NCI-H1436 treated with DMSO at 0.1 percent for 48 hours (cell line): ENCODE data around the gene YWHAE.
"Not testable (repeated sequence)": the region's sequence is repeated elsewhere in the genome, so short reads cannot be mapped to it uniquely, and the experiment has no call there.

ENCODE experiments used
- DNase-seq: peaks from one replicate; lab custom pipeline; 2025; lab: John Stamatoyannopoulos, UW

Gene YWHAE

DNA sequence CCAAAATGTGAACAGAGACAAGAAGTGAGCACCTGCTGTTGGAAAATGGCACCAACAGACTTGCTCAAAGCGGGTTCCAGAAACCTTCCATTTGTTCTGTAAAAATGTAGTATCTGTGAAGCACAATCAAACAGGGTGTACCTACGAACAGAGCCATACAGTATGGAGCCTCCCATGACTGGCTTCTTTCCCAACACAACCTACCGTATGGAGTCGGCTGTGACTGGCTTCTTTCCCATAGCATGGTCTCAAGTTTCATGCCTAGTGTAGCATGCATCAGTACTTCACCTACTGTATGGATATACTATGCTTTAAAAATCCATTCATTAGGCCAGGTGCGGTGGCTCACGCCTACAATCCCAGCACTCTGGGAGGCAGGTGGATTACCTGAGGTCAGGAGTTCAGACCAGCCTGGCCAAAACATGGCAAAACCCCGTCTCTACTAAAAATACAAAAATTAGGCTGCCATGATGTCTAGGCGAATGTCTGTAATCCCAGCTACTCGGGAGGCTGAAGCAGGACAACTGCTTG is 26.2 kb downstream of the YWHAE start:
- DNase-seq, result no peak

DNA sequence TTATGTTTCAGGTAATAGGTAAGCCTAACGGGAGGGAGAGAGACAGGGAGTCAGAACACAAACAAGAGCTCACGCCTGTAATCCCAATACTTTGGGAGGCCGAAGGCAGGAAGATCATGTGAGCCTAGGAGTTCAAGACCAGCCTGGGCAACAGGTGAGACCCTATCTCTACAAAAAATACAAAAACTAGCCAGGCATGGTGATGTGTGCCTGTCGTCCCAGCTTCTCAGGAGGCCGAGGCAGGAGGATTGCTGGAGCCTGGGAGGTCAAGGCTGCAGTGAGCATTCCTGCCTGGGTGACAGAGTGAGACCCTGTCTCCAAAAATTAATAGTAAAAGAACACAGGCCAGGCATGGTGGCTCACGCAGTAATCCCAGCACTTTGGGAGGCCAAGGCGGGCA is 27.4 kb downstream of the YWHAE start:
- no peak for DNase-seq

- DNase-seq, result no peak
Measured at GRCh38 chr17:1371893-1372590, 28.0 kb downstream of the YWHAE start.

GRCh38 chr17:1368588-1368987 is 31.4 kb downstream of the YWHAE start:
- no peak for DNase-seq

GRCh38 chr17:1367351-1367745 is 32.7 kb downstream of the YWHAE start:
- DNase-seq, result no peak

- no peak for DNase-seq
Measured at GRCh38 chr17:1366234-1366633, 33.8 kb downstream of the YWHAE start.

DNA sequence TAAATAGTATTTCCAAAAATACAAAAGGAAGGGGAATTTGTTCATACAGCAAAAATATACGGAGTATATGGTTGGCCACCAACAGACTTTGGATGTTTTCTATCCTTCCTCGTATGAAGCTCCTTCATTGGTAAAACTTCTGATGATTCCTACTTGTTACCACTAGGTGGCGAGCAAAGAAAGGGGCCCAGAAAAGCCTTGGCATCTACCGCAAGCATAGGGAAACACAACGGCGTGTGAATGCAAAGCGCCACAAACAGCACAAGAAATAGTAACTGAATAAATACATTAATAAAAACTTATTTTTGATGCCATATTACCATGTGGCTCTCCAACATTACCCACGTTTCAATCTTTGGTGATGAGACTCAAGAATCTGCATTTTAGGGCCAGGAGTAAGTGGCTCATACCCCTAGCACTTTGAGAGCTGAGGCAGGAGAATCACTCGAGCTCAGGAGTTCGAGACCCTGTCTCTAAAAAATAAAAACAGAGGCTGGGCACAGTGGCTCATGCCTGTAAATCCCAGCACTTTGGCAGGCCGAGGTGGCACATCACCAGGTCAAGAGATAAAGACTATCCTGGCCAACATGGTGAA is 34.5 kb downstream of the YWHAE start:
- no peak for DNase-seq

GRCh38 chr17:1362964-1363363 is 37.1 kb downstream of the YWHAE start:
- no peak for DNase-seq

DNA sequence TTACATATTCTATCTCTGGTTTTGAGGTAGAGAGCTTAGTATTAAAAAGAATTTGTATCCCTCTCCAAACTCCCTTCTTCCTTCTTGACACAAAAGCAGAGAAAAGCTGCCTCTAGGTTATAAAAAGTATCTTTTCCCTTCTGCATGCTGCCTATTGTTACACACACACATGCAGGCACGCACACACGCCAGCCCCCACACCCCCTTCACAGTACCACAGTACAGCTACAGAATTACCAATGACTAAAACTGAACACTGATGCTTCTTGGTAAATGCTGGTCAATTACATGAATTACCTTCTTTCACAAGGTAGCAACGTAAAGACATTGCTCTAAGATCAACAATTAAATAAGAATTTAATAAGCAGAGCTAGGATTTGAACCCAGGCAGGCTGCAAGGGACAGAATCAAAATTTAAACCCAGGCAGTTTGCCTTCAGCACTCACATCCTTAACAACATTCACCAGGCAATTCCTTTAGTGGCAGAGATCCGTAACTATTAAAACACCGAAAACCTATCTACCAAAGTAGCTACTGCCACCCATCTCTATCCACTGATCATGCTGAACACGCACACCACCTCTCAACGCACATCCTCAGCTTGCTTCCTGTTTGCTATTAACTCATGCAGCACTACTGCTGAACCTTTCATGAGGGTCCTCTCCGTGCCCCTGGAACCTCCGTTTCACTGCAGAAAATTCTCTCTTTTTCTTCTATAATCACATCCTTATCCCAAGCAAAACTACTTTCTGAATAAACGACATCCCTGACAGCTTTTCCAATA is 37.8 kb downstream of the YWHAE start:
- DNase-seq, result no peak

- DNase-seq, result no peak
Measured at GRCh38 chr17:1360975-1361374, 39.0 kb downstream of the YWHAE start.

DNA sequence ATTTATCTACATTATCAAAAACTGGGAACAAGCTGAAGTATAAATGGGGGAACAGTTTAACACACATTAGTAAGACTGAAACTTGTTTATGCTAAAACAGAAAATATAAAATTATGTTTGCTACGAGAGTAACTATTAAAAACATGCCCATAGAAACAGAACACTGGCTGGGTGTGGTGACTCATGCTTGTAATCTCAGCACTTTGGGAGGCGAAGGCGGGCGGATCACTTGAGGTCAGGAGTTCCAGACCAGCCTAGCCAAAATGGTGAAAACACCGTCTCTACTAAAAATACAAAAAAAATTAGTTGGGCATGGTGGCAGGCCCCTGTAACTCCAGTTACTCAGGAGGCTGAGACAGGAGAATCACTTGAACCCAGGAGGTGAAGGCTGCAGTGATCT is 39.7 kb downstream of the YWHAE start:
- DNase-seq, result not testable (repeated sequence)

GRCh38 chr17:1354030-1354429 is 46.0 kb downstream of the YWHAE start:
- DNase-seq, result no peak

GRCh38 chr17:1352530-1352929 is 47.5 kb downstream of the YWHAE start:
- DNase-seq, result not testable (repeated sequence)

GRCh38 chr17:1351971-1352370 is 48.1 kb downstream of the YWHAE start:
- DNase-seq, result no peak

DNA sequence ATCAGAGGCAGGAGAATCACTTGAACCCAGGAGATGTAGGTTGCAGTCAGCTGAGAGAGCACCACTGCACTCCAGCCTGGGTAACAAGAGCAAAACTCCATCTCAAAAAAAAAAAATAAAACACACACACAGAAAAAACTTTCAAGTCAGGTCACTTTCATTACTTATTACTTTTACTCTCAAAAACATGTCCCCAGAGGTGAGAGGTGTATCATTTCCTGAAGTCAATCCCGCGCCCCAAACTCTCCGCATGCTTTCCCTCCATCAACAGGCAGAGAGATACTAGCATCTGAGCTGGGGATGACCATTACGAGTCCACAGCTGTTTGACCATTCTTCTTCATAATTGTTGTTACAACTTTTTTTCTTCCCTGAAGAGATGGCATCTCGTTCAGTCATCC is 48.7 kb downstream of the YWHAE start:
- DNase-seq, result no peak

GRCh38 chr17:1347589-1348323 is 52.3 kb downstream of the YWHAE start:
- DNase-seq, result no peak

DNA sequence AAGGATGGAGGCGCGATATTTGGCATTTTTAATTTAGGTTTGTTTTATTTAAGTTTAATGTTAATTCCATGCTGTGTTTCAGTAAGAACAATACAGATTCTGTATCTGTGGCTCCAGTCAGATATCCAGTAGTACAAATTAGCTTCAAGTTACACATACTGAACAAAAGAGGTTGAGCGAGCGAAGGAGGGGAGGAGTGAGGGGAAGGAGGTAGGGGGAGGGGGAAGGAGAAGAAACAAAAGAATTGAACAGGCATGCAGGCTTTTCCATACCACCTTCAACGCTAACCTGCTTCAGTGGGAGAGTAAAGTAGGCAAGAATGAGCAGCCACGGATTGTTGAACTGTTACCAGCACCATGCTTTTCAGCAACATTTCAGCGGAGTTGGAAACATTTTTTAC is 55.5 kb downstream of the YWHAE start:
- no peak for DNase-seq

DNA sequence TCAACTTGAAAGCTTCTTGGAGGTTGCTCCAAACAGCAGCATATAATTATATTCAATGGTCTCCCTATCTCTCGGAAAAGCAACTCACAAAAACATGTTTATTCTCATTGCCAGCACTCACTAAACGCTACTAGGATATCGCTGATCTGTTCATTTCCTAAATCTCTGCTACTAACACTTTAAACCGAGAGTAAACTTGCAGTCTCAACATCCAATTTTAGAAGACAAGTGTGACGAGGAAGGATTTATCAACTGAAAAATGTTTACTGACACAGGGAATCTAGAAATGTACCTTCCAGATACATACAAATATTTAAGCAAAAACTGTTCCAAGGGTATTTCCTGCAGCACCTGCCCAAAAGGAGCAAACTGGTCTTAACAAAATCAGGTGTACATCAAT is 56.5 kb downstream of the YWHAE start:
- DNase-seq, result no peak

GRCh38 chr17:1340371-1340770 is 59.7 kb downstream of the YWHAE start:
- DNase-seq, result no peak

- no peak for DNase-seq
Measured at GRCh38 chr17:1331708-1332107, 68.3 kb downstream of the YWHAE start.

DNA sequence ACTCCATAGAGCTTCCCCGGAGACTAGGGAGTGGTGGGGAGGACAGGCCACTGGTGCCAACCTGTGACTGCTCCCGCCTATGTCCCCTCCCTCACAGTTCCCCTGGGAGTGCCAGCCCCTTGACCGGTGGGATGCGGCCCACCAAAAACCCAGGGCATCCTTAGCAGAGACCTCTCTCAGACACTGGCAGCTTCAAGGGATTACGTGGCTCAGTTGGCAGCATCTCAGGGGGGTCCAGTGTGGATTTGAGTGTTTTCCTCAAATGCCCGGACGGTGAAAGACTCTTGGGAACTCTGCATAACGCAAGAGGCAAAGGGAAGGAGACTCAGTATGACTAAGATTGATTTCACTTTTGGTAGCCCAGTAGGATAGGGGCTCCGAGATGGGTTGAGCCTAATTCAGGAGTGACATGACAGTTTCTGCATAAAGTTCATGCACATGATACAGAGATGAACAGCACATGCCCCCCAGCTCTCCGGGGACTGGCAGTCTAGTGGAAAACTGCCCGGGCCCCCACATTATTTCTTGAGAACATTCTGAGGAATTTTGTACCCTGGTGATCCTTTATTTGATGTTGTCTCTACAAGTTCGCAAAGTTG is 70.2 kb downstream of the YWHAE start:
- DNase-seq, result no peak

DNA sequence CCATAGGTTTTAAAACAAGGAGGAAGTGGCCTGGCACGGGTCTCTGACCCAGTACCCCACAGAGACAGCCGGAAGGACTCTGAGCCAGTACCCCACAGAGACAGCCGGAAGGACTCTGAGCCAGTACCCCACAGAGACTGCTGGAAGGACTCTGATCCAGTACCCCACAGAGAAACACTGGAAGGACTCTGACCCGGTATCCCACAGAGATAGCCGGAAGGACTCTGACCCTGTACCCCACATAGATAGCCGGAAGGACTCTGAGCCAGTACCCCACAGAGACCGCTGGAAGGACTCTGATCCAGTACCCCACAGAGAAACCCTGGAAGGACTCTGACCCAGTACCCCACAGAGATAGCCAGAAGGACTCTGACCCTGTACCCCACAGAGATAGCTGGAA is 71.6 kb downstream of the YWHAE start:
- DNase-seq, result no peak
